Activated CD4-positive, alpha-beta T cell treated with anti-CD3 and anti-CD28 coated beads, Interleukin-2, amount 50 U/mL, for 4 hours (primary cell): Measurements from ENCODE around the gene IPO11.

ENCODE experiments used
- DNase-seq, 2 experiments: peaks; one replicate each; pipeline ENCODE4 v3.0.0-alpha.2; 2020

Gene IPO11

GRCh38 chr5:62574599-62574998 lies 162.0 kb downstream of the IPO11 start:
- no peak for DNase-seq

GRCh38 chr5:62575066-62575465 lies 162.5 kb downstream of the IPO11 start:
- DNase-seq = no peak

GRCh38 chr5:62575489-62575888 lies 162.9 kb downstream of the IPO11 start:
- no peak for DNase-seq

GRCh38 chr5:62576570-62577170 lies 164.1 kb downstream of the IPO11 start:
- DNase-seq = no peak

- DNase-seq = no peak
Observed at GRCh38 chr5:62577488-62577887, 164.9 kb downstream of the IPO11 start.

- DNase-seq = no peak
Observed at GRCh38 chr5:62578540-62578939, 166.0 kb downstream of the IPO11 start, which contains the start of gene LRRC70. TSS of gene LRRC70 (plus strand) at chr5:62578819. CDS start at chr5:62579439, 620 bp downstream.

GRCh38 chr5:62579761-62580160 lies 167.2 kb downstream of the IPO11 start:
- DNase-seq = no peak

- no peak for DNase-seq
Observed at GRCh38 chr5:62581836-62582597, 169.5 kb downstream of the IPO11 start.

GRCh38 chr5:62584391-62584790 lies 171.8 kb downstream of the IPO11 start:
- no peak for DNase-seq

GRCh38 chr5:62585306-62585705 lies 172.7 kb downstream of the IPO11 start:
- DNase-seq = no peak

- DNase-seq = no peak
Observed at GRCh38 chr5:62585751-62586150, 173.2 kb downstream of the IPO11 start.

GRCh38 chr5:62587737-62588136 lies 175.2 kb downstream of the IPO11 start:
- no peak for DNase-seq

- no peak for DNase-seq
Observed at GRCh38 chr5:62588668-62589067, 176.1 kb downstream of the IPO11 start.

GRCh38 chr5:62589504-62589903 lies 176.9 kb downstream of the IPO11 start:
- no peak for DNase-seq

- DNase-seq = no peak
Observed at GRCh38 chr5:62590387-62590786, 177.8 kb downstream of the IPO11 start.

GRCh38 chr5:62592558-62592957 lies 180.0 kb downstream of the IPO11 start:
- no peak for DNase-seq

GRCh38 chr5:62593331-62593730 lies 180.8 kb downstream of the IPO11 start:
- no peak for DNase-seq

- no peak for DNase-seq
Observed at GRCh38 chr5:62594364-62594984, 181.9 kb downstream of the IPO11 start.

GRCh38 chr5:62596096-62596495 lies 183.5 kb downstream of the IPO11 start:
- DNase-seq = no peak

- no peak for DNase-seq
Observed at GRCh38 chr5:62596691-62597090, 184.1 kb downstream of the IPO11 start.

GRCh38 chr5:62597314-62597713 lies 184.8 kb downstream of the IPO11 start:
- no peak for DNase-seq

- DNase-seq = no peak
Observed at GRCh38 chr5:62600560-62601252, 188.1 kb downstream of the IPO11 start.

GRCh38 chr5:62603934-62604333 lies 191.4 kb downstream of the IPO11 start:
- no peak for DNase-seq

- DNase-seq = no peak
Observed at GRCh38 chr5:62605638-62606037, 193.1 kb downstream of the IPO11 start.
